Measurements from ENCODE around the gene CHRDL1.
"Not testable (repeated sequence)": the region's sequence is repeated elsewhere in the genome, so short reads cannot be mapped to it uniquely, and the experiment has no call there.

CHRDL1 gene

DNA sequence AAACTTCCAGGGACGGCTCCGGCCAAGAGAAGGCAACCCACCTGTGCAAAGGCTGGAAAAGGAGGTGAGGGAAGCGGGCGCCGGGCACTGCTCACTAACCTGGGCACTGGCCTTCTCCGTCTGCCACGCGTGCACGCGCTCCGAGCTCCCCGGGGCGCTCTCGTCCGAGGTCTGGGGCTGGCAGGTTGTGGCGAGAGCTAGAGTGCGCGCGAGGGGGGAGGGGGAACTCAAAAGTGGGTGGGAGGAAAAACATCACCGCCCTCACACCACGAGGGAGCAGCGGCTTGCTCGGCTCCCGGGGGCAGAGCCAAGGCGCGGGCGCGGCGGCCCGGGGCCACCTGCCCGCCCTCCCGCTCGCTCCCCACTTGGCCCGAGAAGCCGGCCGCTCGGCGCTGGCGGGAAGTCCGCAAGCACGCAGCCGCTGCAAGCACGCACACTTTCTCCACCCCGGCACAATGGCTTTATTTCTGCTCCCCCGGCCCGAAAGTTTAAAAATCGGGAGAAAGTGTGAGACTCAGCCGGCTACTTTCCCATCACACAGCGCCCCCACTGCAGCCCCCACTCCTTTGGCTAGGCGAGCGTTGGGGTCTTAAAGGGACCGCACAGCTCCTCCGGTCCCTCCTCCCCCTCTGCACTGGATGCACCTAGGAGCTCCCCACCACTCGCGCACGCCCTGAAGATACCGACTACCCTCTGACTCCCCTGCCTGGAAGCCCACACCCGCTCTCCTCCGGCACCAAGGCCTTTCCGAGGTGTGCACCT lies at the start of gene CHRDL1:
CHRDL1 (minus strand) TSS at position 173 of the 762 bp plus-strand sequence. CDS start 3,636 bp downstream, outside the sequence.
- peak; percentile 28 for DNase-seq (ENCODE audit: low spot score)

- DNase-seq (ENCODE audit: low spot score) = no peak
These were observed 41.4 kb upstream of the CHRDL1 start for GRCh38 chrX:110836982-110837381.

- DNase-seq (ENCODE audit: low spot score) = no peak
These were observed 40.8 kb upstream of the CHRDL1 start for GRCh38 chrX:110836451-110836850.

- DNase-seq (ENCODE audit: low spot score) = no peak
These were observed 40.4 kb upstream of the CHRDL1 start for GRCh38 chrX:110836001-110836400.

DNA sequence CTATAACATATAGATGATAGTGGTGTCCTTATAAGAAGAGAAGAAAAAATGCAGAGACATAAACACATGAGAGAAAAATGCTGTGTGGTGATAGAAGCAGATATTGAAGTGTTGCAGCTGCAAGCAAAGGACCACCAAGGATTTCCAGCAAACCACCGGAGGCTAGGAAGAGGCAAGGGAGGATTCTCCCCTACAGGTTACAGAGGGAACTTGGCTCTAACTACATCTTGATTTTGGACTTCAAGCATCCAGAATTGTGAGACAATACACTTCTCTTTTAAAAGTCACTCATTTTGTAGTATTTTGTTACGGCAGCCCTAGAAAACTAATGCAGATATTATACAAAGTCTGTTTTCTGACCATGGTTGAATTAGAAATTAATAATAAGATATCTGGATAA lies 30.4 kb upstream of the CHRDL1 start:
- no peak for DNase-seq (ENCODE audit: low spot score)

GRCh38 chrX:110816543-110816942 lies 20.9 kb upstream of the CHRDL1 start:
- DNase-seq (ENCODE audit: low spot score) = not testable (repeated sequence)

DNA sequence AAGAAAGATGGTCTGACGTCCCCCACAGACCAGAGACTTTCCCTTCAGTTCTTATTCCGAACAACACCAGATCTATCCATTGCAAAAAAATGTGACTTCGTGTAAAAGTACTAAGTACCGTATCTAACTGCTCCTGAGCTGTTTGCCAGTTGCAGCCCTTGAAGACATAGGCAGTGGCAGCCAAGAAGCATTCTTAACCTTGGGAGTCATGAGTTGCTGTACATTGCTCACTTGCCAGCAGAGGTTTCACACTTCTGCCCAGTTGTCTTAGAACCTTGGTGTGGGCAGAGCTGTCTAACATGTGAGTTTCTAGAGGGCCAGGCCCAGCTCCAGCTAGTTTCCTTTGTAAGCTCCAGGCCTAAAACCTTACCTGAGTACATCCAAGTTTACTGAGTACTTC lies 10.5 kb upstream of the CHRDL1 start:
- peak; percentile 30 for DNase-seq (ENCODE audit: low spot score)

DNA sequence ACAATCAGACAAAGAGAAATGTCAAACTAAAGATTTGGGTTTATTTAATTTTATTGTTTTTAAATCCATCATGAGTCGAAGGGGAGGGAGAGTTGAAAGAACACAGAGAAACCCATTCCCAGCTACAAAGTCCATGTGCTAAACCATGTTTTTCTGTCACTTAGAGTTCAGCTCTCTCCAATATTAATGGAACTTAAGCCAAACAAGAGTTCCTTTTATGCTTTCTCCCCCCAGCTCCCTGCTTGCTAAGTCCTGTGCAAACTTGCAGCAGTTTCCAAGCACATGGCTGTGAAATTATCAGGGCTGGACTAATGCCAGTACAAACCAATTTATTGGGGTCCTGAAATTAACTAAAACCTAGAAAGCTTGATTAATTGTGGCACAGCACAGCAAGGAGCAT lies 9.7 kb upstream of the CHRDL1 start:
- DNase-seq (ENCODE audit: low spot score) = no peak

DNA sequence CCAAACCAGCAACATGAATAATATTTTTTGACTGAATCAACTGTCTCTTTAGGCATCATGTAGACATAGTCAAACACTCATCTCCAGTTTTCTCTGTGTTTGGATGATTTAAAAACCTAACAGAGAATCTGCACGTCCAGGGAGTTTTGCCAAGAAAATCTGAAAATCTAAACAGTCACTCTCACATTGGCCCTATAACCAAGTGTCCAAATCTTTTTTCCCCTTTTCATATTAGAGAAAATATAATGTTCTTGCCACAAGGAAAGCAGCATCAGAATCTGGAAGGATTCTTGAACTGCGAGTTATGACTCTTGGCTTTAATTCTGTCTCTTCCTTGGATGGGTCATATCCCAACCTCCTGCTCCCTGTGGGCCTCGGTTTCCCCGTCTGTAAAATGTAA lies 8.8 kb upstream of the CHRDL1 start:
- no peak for DNase-seq (ENCODE audit: low spot score)

DNA sequence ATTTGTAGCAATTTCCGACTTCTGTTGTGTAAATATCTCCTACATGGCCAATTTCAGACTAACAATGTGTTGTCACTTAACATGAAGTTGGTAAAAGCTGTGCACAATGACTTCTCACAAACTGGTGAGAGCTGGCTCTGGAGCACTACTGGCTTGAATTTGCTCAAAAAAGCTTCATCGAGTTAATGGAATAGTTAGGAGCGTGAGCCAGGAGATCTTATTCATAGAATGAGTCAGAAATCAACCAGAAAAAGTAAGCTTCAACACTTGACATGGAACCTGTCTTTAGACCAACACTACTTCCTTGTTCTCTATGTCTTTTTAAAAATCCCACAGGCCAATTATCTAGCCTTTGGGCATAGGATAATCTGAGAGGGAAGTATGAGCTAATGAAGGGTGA lies 7.9 kb upstream of the CHRDL1 start:
- DNase-seq (ENCODE audit: low spot score) = no peak

- no peak for DNase-seq (ENCODE audit: low spot score)
These were observed 735 bp upstream of the CHRDL1 start for GRCh38 chrX:110796407-110796697.

DNA sequence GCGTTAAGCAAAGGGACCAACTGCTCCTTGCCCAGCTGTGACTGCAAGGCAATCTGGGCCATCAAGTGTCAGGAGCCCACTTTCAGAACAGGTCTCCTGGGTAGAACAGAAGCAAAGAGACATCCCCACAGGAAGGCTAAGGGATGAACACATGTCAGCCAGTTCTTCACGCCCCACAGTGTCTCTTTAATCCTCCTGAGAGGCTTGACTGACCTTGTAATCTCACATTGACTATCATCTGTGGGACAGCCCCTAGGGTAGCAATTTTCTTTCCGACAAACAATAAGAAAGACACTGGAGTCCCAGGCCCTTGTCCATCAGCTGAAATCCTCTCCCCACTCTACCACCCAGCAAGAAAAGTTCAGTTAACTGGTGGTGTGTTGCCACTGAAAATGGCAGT lies 1.0 kb downstream of the CHRDL1 start:
- no peak for DNase-seq (ENCODE audit: low spot score)

GRCh38 chrX:110791071-110791470 lies 4.5 kb downstream of the CHRDL1 start:
- no peak for DNase-seq (ENCODE audit: low spot score)

- DNase-seq (ENCODE audit: low spot score) = no peak
These were observed 9.1 kb downstream of the CHRDL1 start for GRCh38 chrX:110786486-110786885.

GRCh38 chrX:110759785-110760184 lies 35.8 kb downstream of the CHRDL1 start:
- DNase-seq (ENCODE audit: low spot score) = peak; percentile 41

DNA sequence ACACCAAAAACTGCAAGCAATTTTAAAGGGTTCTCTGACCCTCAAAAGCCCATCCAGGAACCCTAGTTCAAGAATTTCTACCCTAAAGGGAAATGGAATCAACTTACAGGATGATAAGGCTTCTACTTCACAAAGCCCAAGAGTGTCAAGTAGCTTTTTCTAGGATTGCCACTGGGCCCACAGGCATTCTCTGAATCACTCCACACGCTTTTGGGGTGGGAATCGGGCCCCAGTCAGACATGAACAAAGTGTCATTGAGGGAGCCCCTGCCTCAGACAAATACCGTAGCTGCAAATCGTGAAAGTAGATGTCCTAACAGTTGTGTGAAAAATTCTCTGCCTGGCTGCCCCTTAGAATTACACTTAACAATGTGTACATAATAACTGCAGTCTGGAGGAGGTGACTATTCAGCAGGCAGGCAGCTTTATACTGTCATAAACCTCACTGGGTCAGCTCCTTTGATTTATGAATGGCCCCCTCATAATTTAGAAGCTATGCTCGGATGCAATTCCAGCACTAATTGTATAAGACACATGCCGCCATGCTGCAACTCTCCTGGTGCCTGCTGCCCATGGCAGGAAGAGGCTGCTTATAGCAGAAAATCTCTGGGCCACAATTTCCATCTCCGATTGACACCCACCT lies 36.7 kb downstream of the CHRDL1 start:
- DNase-seq (ENCODE audit: low spot score) = no peak

DNA sequence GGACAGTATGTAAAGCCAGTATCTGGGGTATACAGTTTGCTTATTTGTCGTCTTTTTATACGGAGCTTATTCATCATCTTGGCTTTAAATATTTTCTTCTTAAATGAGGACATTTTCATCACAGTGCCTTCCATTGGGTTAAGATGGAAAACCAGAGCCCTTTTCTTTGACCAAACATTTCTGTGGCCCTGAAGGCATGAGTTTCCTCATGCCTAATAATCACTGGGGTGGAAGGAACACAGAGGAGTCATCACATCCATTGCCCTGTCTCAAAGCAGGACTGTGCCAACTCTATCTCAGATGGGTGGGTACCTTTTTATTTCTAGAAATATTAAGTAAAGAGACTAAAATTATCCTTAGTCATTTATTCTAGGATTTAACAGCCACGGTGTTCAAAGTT lies 40.0 kb downstream of the CHRDL1 start:
- no peak for DNase-seq (ENCODE audit: low spot score)

GRCh38 chrX:110755061-110755460 lies 40.6 kb downstream of the CHRDL1 start:
- peak; percentile 10 for DNase-seq (ENCODE audit: low spot score)

- no peak for DNase-seq (ENCODE audit: low spot score)
These were observed 45.0 kb downstream of the CHRDL1 start for GRCh38 chrX:110750526-110751189.

GRCh38 chrX:110748256-110748806 lies 47.3 kb downstream of the CHRDL1 start:
- DNase-seq (ENCODE audit: low spot score) = no peak

- no peak for DNase-seq (ENCODE audit: low spot score)
These were observed 49.6 kb downstream of the CHRDL1 start for GRCh38 chrX:110746014-110746413.

DNA sequence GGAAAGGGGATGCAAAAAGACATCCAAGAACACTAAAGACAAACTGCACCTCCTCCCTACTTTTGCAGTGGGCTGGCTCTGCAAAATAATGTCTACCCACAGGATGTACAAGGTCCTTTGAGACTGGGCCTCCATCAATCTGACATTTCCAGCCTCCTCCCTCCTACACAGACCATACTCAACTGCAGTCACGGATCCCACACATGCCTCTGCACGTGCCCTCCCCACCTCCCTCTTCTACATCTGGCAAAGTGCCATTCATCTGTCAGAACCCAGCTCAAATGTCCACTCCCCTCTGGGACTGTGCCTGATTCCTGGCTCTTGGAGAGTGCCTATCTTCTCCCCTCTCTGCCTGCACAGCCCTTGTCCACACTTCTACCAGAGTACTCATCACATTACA lies 50.3 kb downstream of the CHRDL1 start:
- no peak for DNase-seq (ENCODE audit: low spot score)

GRCh38 chrX:110743679-110744340 lies 51.8 kb downstream of the CHRDL1 start:
- DNase-seq (ENCODE audit: low spot score) = peak; percentile 17
